ENCODE measurements around the gene TTC19.

- TF ChIP-seq CTCF (conservative IDR thresholded peaks at IDR 0.05; ENCODE audit: low read depth in 2 of 2) (no peak), EZH2phosphoT487 (IDR thresholded peaks at IDR 0.05; ENCODE audit: unreplicated experiment) (no peak), EZH2 (IDR thresholded peaks at IDR 0.05; ENCODE audit: low read depth, unreplicated experiment) (no peak), NANOG (IDR thresholded peaks at IDR 0.05; ENCODE audit: borderline replicate concordance) (no peak), POLR2AphosphoS5 (IDR thresholded peaks at IDR 0.05; ENCODE audit: low read depth) (no peak), ZNF114 (CRISPR knock-in tag; IDR thresholded peaks at IDR 0.05) (no peak), ETS1 (IDR thresholded peaks at IDR 0.05) (no peak), CREB1 (CRISPR knock-in tag; IDR thresholded peaks at IDR 0.05; ENCODE audit: low read depth) (no peak)
Observed at GRCh38 chr17:15952048-15952532, 47.5 kb upstream of the TTC19 start.
